GM18517 (cell line): ENCODE measurements around the gene ARIH2.
"Not testable (repeated sequence)": the region's sequence is repeated elsewhere in the genome, so short reads cannot be mapped to it uniquely, and the experiment has no call there.

Source experiments
- ATAC-seq: cut with Tn5 transposase; IDR thresholded peaks from one replicate; pipeline ENCODE4 v1.9.1; 2021; ENCODE audit warnings: mild to moderate bottlenecking, moderate library complexity; ENCODE audit not compliant: unreplicated experiment

ARIH2 gene

DNA sequence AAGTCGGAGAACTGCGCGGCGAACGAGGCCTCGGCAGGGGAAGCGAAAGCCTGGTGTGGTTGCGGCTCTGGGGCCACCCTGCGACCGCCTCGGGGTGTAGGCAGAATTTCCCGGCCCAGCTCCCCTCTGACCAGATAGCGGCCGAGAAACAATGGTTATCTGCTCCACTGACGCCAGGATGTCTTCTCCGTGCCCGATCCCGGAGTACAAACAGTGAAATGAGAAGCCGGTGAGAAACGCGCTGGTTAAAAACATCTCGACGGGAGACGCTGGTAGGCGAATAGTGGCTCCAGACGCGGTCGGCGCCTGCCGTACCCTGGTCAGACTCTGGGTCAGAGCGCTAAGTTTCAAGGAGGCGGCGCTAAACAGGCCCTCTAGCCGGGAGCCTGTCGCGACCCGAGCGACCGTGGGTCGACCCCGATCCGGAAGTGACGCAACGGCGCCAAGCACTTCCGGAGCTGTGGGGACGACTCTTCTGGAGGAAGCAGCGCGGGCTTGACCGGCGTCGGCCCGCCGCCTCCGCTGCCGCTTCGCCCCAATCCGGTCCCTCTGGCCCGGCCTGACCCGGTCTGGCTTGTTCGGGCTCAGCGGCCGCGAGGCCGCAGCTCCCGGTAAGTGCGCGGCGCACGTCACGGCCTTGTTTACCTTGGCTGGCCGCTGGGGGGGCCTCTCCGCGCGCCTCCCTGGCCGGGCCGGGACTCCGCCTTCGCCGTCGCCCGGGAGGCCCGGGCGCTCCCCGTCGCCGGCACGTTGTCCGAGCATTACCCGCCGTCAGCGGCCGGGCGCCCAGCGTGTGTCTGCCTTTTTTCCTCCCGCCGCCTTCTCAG lies at the start of gene ARIH2:
Gene ARIH2 (plus strand): TSS at position 455 of the 827 bp plus-strand sequence. CDS start 8,717 bp downstream, outside the sequence.
- ATAC-seq: peak; percentile 71

DNA sequence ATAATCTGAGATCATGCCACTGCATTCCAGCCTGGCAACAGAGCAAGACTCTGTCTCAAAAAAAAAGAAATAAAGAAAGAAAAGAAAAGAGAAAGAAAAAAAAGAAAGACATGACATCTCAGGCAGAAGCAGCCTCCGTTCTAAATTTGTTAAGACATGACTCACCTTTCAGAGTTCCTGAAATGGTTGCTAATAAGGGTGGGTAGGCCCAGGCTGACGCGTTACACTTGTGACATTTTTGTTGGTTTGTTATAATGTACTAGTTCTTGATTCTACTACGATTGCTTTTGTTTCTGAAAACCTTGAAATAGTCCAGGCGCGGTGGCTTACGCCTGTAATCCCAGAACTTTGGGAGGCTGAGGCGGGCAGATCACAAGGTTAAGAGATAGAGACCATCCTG lies 41.0 kb upstream of the ARIH2 start:
- ATAC-seq: no peak

DNA sequence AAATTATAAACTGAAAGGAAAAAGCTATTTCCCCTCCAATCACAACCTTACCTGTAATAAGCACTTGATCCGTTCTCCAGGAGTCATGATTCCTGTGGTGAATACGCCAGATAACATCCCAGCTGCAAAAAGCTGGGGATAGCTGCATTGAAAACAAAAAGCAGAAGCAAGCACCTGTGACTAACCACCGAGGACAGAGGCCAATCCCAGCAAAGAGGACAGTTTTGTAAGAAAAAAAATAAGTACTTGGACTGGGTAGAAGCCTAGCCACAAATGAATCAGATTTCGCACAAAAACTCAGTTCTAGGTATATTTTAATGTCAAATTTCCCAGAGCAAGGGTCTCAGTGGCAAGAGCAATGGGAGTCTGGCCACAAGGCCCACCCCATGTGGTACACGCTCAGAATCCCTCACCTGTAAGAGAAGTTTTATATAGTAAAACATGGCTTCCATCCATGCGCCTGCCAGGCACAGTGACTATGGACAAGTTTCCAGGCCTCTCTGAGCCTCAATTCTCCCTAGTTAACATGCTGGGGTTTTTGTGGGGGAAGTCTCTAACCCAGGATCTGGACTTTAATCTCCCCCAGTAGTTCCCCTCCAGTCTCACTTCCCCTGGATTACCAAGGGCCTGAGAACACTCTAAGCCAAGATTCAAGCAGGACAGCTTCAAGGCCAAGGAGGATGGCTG lies 39.2 kb upstream of the ARIH2 start:
- ATAC-seq: no peak

DNA sequence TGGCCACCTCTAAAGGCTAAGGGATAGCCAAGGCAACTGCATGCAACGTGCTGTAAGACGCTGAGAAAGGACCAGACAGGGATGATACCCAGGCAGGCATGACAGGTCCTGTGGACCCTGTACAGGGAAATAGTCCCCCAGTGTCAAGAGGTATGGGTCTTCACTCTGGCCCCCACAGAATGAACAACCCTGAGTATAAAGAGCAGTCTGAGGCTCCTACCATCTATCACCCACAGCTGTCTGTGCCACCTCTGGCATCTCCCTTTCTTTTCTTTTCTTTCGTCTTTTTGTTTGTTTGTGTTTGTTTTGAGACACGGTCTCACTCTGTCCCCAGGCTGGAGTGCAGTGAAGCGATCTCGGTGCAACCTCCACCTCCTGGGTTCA lies 38.7 kb upstream of the ARIH2 start:
- no peak for ATAC-seq

DNA sequence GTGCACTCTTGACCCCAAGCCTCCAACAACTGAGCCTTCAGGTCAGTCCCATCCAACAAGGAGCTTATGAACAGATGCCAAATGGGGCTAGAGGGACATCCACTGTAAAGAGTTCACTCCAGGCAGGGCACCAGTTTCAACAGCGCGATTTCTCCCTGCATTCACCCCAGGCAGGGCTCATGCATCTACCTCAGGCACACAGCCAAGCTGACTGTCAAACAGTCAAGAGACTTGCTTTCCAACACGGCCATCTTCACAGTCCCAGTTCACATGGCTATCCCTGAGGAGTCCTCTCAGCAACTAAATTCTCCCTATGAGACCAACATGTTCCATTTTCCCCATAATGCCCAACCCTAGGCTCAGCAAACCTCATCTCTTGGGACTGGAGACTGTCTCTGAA lies 37.6 kb upstream of the ARIH2 start:
- no peak for ATAC-seq

DNA sequence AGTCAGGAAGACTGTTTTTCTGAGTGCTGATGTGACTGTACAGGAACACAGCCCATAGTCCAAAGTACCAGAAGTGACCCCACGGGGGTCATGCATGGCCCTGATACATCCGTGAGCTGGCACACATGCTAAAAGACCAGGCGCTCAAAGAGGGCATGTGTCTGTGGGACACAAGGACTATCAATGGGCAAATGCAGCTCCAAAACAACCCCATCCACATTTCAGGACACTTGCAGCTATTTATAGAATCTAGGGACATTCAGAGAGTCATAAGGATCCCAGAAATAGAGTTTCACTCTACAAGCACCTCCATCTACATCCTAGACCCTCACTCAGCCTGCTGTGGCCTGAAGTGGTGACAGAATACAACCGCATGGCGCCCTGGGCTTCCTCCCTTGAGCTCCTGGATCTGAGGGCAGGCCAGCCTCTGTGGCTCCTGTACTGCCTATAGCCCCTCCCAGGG lies 37.0 kb upstream of the ARIH2 start:
- no peak for ATAC-seq

DNA sequence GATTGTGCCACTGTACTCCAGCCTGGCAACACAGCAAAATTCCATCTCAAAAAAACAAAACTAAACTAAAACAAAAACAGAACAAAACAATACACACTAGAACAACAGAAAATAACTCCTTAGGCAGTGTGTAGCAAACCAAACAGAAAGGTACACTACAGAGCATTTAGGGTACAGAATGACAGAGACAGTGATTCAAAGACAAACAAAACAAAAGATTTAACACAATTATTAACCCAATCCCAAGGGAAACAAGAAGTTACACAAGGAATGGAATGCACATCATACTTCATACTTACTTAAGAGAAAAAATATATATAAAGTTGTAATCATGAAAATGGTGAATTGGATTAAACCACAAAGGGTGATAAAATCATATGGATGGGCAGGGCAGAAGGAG lies 32.9 kb upstream of the ARIH2 start:
- no peak for ATAC-seq

DNA sequence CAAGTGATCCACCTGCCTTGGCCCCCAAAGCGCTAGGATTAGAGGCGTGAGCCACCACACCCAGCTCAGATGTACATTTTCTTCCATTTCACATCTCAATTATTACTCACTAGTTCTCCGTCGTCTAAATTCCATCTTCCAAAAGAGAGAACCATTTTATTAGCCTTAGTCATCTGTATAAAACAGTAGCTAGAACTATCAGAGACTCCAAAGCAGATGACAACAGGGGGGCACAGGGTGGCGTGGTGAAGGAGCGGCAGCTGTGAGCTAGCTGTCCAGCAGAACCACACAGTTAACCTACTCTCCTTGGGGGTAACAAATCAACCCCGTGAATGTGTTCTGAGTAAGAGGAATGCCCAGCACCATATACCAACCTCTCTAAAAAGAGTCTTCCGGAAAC lies 27.0 kb upstream of the ARIH2 start:
- no peak for ATAC-seq

DNA sequence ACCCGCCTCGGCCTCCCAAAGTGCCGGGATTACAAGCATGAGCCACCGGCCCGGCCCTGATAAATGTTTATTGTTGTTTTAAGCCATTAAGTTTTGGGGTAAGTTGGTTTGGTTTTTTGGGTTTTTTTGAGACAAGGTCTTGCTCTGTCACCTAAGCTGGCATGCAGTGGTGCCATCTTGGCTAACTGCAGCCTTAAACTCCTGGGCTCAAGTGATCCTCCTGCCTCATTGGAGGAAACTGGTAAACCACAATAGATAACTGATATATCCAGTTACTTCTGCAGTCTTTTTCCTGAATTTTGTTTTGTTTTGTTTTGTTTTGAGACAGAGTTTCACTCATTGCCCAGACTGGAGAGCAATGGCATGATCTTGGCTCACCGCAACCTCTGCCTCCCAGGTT lies 24.1 kb upstream of the ARIH2 start:
- no peak for ATAC-seq

DNA sequence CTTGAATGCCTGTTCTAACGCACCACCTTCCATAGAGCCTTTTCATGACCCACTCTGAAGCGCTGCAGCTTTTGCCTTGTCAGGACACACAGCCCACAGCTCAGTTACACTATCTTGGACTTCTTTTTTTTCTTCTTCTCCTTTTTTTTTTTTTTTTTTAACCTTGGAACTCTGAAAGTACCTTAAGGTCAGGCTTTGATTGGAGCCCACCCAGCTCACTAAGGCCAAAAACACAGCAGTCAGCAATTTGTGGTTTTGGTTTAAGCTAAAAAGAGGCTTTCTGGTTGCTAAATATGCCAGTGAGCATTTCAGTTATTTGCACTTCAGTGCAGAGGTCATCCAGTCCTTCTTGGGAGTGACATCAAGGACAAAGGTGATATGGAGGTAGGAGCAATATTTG lies 21.7 kb upstream of the ARIH2 start:
- no peak for ATAC-seq

DNA sequence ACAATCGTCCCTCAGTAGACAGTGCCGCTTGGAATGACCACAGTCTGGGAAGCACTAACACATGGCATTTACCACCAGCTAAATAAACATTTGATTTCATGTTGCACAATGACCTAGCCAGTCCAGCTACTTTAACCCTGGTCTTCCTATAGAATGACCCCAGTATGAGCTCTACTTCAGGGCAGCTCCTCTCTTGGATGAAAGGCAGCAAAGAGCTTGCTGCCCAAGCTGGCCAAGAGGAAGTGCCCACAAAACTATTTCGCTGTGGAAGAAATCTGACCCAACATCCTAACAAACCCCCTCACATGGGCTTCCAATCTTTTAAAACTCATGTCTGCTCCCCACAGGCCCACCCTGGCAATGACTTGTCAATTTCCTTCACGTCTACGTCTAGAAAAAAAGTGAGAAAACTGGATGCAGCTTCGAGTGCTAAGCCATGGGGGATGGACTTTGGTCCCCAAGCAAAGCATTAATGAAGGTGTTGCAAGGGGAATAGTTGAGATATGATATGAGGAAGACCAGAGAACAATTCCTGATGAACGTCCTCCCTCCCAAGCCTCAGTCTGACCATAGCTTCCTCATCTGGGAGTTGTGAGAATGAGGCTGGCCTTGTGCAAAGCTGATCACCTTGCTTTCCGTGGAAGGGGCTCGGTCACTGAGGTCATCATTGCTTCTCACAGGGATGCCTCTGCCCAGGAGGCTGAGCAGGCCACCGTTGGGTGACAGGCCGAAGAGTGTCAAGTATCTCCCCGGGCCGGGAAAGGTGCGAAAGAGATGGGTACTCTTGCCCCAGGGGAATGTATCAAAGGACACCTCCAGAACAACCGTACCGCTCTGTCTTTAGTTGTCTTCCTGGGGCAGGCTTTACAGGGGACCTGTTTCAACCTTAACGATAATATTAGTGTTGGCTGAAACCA lies 20.9 kb upstream of the ARIH2 start:
- no peak for ATAC-seq

DNA sequence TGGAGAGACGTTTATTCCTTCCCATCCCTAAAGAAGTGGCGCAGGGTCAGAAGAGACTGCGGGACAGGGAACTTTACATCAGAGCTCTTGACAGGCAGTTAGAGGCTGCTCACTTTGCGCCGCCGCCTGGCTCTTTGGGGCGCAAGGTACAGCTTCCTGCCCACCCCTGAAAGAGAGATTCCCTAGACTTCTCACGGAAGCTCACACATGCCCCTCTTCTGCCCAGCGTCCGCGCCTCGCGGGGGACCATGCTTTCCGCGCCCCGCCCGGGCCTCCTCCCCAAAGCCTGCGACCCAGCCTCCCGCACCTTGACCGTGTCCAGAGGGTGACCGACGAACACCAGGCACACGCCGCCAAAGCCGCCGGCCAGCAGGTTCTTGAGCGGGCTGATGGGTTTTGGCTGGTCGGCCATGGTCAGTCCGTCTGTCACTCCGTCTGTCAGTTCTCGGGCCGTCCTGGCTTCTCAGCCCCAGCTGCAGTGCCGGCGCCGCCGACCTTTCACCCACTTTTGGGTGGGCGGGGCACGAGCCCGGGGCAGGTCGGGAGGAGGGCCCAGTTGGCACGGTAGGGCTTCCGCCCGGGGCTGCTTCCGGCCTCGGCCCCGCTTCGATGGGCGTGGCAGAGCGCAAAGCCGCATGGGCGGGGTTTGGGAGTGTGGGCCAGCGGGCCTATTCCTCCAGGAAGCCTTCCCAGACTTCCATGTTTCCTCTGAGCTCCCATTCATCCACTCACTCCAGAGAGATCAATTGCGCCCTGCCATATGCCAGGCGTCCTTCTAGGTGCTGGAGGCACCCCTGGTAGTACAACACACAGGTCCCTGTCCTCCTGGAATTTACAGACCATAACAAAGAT lies 20.0 kb upstream of the ARIH2 start, which contains the start of gene SLC25A20:
Gene SLC25A20 (minus strand): TSS at position 500 of the 852 bp plus-strand sequence. CDS start 88 bp downstream, at position 412.
- ATAC-seq: peak; percentile 74

DNA sequence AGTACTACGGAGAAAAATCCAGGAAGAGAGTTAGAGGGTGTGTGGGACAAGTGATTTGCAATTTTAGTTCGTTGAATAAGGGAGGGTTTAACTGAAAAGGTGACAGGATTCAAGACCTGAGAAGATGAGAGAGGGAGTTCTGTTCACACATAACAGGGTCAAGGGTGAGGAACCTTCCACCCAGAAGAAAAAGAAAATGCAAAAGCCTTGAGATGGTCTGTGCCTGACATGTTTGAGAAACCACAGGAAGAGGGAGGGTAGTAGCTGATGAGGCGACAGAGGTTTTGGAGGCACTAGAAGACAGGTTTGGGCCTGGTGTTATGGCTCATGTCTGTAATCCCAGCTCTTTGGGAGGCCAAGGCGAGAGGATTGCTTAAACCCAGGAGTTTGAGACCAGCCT lies 19.4 kb upstream of the ARIH2 start:
- ATAC-seq: no peak

DNA sequence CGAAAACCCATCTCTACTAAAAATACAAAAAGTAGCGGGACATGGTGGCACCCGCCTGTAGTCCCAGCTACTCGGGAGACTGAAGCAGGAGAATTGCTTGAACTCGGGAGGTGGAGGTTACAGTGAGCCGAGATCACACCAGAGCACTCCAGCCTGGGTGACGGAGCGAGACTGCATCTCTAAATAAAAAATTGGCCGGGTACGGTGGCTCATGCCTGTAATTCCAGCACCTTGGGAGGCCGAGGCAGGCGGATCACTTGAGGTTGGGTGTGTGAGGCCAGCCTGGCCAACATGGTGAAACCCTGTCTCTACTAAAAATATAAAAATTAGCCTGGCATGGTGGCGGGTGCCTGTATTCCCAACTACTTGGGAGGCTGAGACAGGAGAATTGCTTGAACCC lies 11.6 kb upstream of the ARIH2 start:
- not testable (repeated sequence) for ATAC-seq

DNA sequence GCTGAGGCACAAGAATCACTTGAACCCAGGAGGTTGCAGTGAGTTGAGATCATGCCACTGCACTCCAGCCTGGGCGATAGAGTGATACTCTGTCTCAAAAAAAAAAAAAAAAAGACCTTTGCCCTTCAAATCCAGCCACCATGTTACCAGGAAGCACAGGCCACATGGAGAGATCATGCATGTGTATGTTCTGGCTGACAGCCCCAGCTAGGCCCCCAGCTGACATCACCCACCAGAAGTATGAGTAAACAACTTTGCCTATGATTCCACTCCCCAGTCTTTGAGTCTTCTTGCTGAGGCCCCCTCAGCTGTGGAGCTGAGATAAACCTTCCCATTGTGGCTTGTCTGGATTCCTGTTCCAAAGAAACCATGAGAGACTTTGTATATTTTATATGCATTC lies 3.3 kb upstream of the ARIH2 start:
- no peak for ATAC-seq

DNA sequence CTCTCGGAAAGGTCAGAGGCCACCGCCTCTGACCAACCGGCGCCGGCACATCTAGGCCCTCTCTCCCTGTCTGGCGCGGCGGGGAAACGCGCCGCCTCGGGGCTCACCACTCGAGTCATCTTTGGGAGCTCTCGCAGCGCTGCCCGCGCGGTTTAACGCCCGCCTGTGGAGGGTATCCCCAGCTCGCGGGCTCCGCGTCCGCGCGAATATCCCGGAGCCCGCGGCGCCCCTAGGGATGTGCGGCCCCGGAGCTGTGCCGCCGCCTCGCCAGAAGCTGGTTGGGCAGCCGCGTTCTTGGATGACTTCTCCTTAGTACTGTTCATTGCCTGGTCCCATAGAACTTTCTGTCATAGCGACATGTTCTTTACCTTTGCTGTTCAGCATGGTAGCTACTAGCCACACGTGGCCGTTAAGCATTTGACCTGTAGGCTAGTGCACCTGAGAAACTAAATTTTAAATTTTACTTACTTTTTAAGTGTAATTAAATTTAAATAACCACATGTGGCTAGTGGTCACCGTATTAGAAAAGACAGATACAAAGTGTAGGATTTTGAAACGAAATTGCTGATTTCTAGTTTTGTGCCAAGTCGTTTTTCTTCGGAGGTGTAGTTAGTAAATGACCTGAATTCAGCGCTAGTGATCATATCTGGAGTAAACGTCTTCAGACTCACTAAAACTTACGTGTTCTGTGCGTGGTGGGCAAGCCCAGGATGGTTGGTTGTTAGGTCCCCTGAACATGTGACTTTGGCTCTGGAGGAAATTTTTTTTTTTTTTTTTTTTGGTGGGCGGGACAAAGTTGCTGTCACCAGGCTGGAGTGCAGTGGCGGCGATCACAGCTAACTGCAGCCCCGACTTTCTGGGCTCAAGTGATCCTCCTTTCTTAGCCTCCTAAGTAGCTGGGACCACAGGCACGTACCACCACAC lies 835 bp downstream of the ARIH2 start:
- no peak for ATAC-seq

DNA sequence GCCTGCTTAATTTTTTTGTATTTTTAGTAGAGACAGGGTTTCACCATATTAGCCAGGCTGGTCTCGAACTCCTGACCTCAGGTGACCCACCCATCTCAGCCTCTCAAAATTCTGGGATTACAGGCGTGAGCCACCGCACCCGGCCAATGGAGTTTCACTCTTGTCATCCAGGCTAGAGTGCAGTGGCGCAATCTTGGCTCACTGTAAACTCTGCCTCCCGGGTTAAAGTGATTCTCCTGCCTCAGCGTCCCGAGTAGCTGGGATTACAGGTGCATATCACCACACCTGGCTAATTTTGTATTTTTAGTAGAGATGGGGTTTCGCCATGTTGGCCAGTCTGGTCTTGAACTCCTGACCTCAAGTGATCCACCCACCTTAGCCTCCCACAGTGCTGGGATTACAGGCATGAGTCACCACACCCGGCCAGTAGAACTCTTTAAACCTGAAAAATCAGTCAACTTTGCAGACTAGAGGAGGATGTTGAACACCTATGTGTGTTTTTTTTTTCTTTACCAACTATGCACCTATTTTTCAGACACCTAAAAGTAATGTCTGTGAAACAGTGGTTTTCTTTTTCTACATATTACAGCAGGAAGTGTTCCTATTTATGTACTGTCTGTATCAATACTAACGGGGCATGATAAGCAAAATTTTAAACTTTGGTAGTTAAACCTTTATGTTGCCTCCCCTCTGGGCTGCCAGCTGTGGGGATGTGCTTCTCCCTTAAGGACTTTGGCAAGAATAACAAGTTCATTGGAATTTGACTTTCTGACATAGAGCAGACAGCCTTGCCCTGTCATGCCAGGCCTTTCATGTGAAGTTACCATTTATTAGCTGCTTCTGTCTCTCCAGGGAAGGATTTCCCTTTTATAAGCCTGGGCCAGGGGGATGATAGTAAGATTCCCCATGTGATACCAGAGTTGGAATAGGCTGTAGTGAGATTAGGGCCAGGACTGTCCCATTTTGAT lies 8.1 kb downstream of the ARIH2 start:
- no peak for ATAC-seq

DNA sequence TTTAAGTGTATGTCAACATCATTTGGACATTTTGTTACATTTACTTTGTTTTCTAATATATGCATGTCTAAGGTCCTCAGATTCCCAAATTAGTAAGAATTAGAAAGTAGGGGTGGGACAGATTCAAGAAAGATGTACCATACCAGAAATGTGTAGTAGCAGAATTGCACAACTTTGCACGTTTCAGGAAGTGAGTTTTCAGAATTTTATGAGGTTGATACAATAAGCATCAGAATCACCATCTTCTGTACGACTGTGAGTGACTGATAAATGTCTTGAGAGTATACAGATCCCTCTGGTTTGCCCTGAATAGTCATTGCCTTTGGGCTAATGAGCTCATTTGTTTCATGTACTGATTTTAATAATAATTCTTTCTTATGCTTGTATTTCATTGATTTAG lies 9.3 kb downstream of the ARIH2 start:
- no peak for ATAC-seq
